ENCODE measurements around the gene TMEM52. TPM values are rescaled to one million over a fixed set of nuclear protein-coding genes. Genes with fewer than 3 reads are reported as not detected.

Gene TMEM52
- total RNA-seq, 1 donor from 2014 or later, result 5.4 TPM

GRCh38 chr1:1947493-1947892, 28.4 kb upstream of the TMEM52 start:
- peaks cover 2% of the 10 kb centered on the region for H3K9me3 Mint-ChIP-seq (ENCODE audit: unreplicated experiment)
- H3K27me3 Mint-ChIP-seq (ENCODE audit: unreplicated experiment), result peaks cover 5% of the 10 kb centered on the region
- TF ChIP-seq, protein P1, sequence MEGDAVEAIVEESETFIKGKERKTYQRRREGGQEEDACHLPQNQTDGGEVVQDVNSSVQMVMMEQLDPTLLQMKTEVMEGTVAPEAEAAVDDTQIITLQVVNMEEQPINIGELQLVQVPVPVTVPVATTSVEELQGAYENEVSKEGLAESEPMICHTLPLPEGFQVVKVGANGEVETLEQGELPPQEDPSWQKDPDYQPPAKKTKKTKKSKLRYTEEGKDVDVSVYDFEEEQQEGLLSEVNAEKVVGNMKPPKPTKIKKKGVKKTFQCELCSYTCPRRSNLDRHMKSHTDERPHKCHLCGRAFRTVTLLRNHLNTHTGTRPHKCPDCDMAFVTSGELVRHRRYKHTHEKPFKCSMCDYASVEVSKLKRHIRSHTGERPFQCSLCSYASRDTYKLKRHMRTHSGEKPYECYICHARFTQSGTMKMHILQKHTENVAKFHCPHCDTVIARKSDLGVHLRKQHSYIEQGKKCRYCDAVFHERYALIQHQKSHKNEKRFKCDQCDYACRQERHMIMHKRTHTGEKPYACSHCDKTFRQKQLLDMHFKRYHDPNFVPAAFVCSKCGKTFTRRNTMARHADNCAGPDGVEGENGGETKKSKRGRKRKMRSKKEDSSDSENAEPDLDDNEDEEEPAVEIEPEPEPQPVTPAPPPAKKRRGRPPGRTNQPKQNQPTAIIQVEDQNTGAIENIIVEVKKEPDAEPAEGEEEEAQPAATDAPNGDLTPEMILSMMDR (IDR thresholded peaks at IDR 0.05; ENCODE audit: partially characterized antibody, unreplicated experiment), result no peak
- DNase-seq, result no peak
- no peaks in the 10 kb centered on the region for H3K36me3 Mint-ChIP-seq (ENCODE audit: unreplicated experiment)
- H3K27ac Mint-ChIP-seq (ENCODE audit: unreplicated experiment), result no peak overlapping the region
- no peaks in the 10 kb centered on the region for H3K4me1 Mint-ChIP-seq (ENCODE audit: low read depth, unreplicated experiment)
- H3K4me3 Mint-ChIP-seq (ENCODE audit: unreplicated experiment), result no peak overlapping the region

- Mint-ChIP-seq H3K36me3 (ENCODE audit: unreplicated experiment) (no peaks in the 10 kb centered on the region), H3K4me1 (ENCODE audit: low read depth, unreplicated experiment) (no peaks in the 10 kb centered on the region), H3K27ac (ENCODE audit: unreplicated experiment) (no peak overlapping the region), H3K4me3 (ENCODE audit: unreplicated experiment) (no peak overlapping the region), H3K9me3 (ENCODE audit: unreplicated experiment) (peaks cover 2% of the 10 kb centered on the region), H3K27me3 (ENCODE audit: unreplicated experiment) (peaks cover 5% of the 10 kb centered on the region)
- DNase-seq, result no peak
- TF ChIP-seq, protein P1 (IDR thresholded peaks at IDR 0.05; ENCODE audit: partially characterized antibody, unreplicated experiment), result no peak
These were observed 27.5 kb upstream of the TMEM52 start for GRCh38 chr1:1946540-1946939.

- H3K36me3 Mint-ChIP-seq (ENCODE audit: unreplicated experiment), result no peaks in the 10 kb centered on the region
- H3K4me3 Mint-ChIP-seq (ENCODE audit: unreplicated experiment), result no peak overlapping the region
- H3K9me3 Mint-ChIP-seq (ENCODE audit: unreplicated experiment), result peaks cover 2% of the 10 kb centered on the region
- H3K27me3 Mint-ChIP-seq (ENCODE audit: unreplicated experiment), result peaks cover 5% of the 10 kb centered on the region
- TF ChIP-seq, protein P1 (IDR thresholded peaks at IDR 0.05; ENCODE audit: partially characterized antibody, unreplicated experiment), result no peak
- no peak overlapping the region for H3K27ac Mint-ChIP-seq (ENCODE audit: unreplicated experiment)
- no peak for DNase-seq
- H3K4me1 Mint-ChIP-seq (ENCODE audit: low read depth, unreplicated experiment), result no peaks in the 10 kb centered on the region
These were observed 26.8 kb upstream of the TMEM52 start for GRCh38 chr1:1945782-1946393.

- Mint-ChIP-seq H3K27ac (ENCODE audit: unreplicated experiment) (peak overlapping the region; percentile 22), H3K36me3 (ENCODE audit: unreplicated experiment) (no peaks in the 10 kb centered on the region), H3K4me3 (ENCODE audit: unreplicated experiment) (no peak overlapping the region)
These were observed 24.9 kb upstream of the TMEM52 start for GRCh38 chr1:1943834-1944570.

More at GRCh38 chr1:1943834-1944570, 24.9 kb upstream of the TMEM52 start:
- TF ChIP-seq, protein P1 (IDR thresholded peaks at IDR 0.05; ENCODE audit: partially characterized antibody, unreplicated experiment), result peak; percentile 96
- peak; percentile 84 for DNase-seq
- no peaks in the 10 kb centered on the region for H3K4me1 Mint-ChIP-seq (ENCODE audit: low read depth, unreplicated experiment)
- peaks cover 2% of the 10 kb centered on the region for H3K9me3 Mint-ChIP-seq (ENCODE audit: unreplicated experiment)
- H3K27me3 Mint-ChIP-seq (ENCODE audit: unreplicated experiment), result peaks cover 5% of the 10 kb centered on the region

All from glutamatergic neuron (in vitro differentiated cells).